ENCODE data around the gene PLCB4. TPM values are rescaled to one million over a fixed set of nuclear protein-coding genes. Genes with fewer than 3 reads are reported as not detected.

PLCB4 gene
- total and polyA plus RNA-seq, 12 donors: 0.26 to 8.5 (median 2.8) TPM

DNA sequence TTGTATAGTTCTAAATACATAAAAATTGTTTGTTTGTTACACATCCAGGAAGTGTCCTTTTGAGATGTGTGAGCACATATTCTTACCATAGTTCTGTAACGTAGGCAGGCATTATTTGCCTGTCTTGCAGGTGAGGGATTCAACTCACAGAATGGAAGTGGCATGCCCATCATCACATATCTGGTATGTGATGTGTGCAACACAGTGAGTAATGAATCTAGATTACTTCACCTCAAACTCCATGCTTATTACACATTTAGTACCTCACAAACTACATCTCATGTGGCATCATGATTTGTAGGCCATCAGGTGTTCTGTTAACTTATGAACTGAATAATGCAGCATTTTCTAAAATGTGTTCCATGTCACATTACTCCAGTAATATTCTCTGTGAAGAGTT is 181.6 kb downstream of the PLCB4 start:
- intact Hi-C loops (cut with DNase I): no loop called here
- TF ChIP-seq POLR2A (IDR thresholded peaks at IDR 0.05): no peak
- TF ChIP-seq, protein P1, sequence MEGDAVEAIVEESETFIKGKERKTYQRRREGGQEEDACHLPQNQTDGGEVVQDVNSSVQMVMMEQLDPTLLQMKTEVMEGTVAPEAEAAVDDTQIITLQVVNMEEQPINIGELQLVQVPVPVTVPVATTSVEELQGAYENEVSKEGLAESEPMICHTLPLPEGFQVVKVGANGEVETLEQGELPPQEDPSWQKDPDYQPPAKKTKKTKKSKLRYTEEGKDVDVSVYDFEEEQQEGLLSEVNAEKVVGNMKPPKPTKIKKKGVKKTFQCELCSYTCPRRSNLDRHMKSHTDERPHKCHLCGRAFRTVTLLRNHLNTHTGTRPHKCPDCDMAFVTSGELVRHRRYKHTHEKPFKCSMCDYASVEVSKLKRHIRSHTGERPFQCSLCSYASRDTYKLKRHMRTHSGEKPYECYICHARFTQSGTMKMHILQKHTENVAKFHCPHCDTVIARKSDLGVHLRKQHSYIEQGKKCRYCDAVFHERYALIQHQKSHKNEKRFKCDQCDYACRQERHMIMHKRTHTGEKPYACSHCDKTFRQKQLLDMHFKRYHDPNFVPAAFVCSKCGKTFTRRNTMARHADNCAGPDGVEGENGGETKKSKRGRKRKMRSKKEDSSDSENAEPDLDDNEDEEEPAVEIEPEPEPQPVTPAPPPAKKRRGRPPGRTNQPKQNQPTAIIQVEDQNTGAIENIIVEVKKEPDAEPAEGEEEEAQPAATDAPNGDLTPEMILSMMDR (IDR thresholded peaks at IDR 0.05): no peak
- no peak overlapping the region for H3K27ac ChIP-seq
- no peaks in the 10 kb centered on the region for H3K27me3 ChIP-seq
- no peaks in the 10 kb centered on the region for H3K4me1 ChIP-seq (replicated peaks in 1 of 2)
- no peaks in the 10 kb centered on the region for H3K9me3 ChIP-seq (replicated peaks in 1 of 3)
- H3K4me3 ChIP-seq: no peak overlapping the region
- DNase-seq: no peak
- WGBS, 4 donors: 85 to 93% (median 91%) methylated on average over 1 of the region's 1 CpG
- no peaks in the 10 kb centered on the region for H3K36me3 ChIP-seq (replicated peaks in 1 of 2)

DNA sequence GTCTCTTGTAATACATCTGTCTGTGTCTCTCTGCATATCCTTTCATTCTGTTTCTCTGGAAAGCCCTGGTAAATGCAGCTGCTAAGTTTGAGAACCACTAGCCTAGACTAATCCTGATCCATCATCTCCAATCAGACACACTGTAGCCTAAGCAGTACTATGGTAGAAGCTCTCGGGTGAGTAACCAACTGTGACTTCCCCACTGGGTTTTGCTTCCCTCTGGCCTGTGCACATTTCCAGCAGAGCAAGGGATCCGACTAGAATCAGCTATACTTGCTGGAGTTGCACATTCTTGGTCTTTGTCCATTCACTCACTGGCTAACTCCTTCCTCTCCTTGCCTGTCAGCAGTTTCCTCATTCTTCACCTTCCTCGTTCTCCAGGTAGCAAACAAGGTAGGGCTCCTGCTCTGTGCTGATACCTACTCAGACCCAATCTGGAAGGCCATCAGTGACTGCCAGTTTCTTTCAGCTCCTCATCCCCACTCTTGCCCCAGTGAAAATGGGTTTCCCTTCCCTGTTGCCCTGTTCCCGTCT is 184.2 kb downstream of the PLCB4 start:
- no peak overlapping the region for H3K27ac ChIP-seq
- DNase-seq: no peak
- TF ChIP-seq, protein P1 (IDR thresholded peaks at IDR 0.05): no peak
- no peak for TF ChIP-seq POLR2A (IDR thresholded peaks at IDR 0.05)
- H3K4me3 ChIP-seq: no peak overlapping the region
- intact Hi-C loops (cut with DNase I): no loop called here
- H3K27me3 ChIP-seq: no peaks in the 10 kb centered on the region
- 61 to 86% (median 65%) methylated on average over 4 of the region's 4 CpGs for WGBS, 4 donors
- no peaks in the 10 kb centered on the region for H3K9me3 ChIP-seq (replicated peaks in 1 of 3)
- H3K36me3 ChIP-seq (replicated peaks in 1 of 2): no peaks in the 10 kb centered on the region
- H3K4me1 ChIP-seq (replicated peaks in 1 of 2): no peaks in the 10 kb centered on the region

DNA sequence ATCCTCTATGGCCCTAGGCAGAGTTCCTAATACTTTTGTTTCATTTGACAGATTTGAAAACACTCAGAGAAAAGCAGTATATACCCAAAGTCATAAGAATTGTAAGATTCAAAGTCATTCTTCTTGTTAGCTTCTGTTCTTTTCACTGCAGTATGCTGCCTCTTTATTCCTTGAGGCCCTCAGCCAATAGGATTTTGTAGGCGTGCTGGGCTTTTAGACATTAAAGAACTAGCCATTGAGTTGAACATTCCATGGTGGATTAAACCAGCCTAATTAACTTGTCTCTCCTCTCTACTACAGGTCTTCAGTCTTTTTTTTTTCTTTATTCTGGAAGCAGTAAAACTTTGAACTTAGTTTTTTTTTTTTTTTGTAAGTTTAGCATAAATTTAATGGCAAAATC is 186.3 kb downstream of the PLCB4 start:
- no peaks in the 10 kb centered on the region for H3K27me3 ChIP-seq
- H3K27ac ChIP-seq: no peak overlapping the region
- 91 to 98% (median 95%) methylated on average over 1 of the region's 1 CpG for WGBS, 4 donors
- no peaks in the 10 kb centered on the region for H3K9me3 ChIP-seq (replicated peaks in 1 of 3)
- TF ChIP-seq POLR2A (IDR thresholded peaks at IDR 0.05): no peak
- TF ChIP-seq, protein P1 (IDR thresholded peaks at IDR 0.05): no peak
- intact Hi-C loops (cut with DNase I): no loop called here
- H3K36me3 ChIP-seq (replicated peaks in 1 of 2): no peaks in the 10 kb centered on the region
- DNase-seq: no peak
- no peaks in the 10 kb centered on the region for H3K4me1 ChIP-seq (replicated peaks in 1 of 2)
- no peak overlapping the region for H3K4me3 ChIP-seq

DNA sequence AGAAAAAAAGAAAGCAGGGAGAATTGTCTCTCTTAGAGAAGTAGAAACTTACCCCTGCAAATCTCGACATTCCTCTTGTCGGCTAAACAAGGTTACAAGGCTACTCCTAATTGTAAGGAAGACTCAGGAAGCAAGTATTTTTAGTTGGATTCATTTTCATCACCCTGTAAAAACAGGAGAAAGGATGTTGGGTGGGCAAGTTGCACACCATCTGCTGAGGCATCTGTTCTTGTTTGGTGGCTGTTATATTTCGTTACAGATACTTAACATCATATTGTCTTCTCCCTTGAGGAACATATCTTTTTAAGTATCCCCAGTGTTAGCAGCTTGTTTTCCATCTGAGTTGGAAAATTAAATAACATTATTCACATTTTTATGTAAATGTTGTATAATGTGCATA is 187.5 kb downstream of the PLCB4 start:
- Histone ChIP-seq H3K9me3 (replicated peaks in 1 of 3) (no peaks in the 10 kb centered on the region), H3K4me3 (no peak overlapping the region), H3K27ac (no peak overlapping the region), H3K36me3 (replicated peaks in 1 of 2) (no peaks in the 10 kb centered on the region), H3K4me1 (replicated peaks in 1 of 2) (no peaks in the 10 kb centered on the region), H3K27me3 (no peaks in the 10 kb centered on the region)
- WGBS, 4 donors: 63 to 83% (median 80%) methylated on average over 3 of the region's 3 CpGs
- intact Hi-C loops (cut with DNase I): no loop called here
- DNase-seq: no peak
- TF ChIP-seq, protein P1 (IDR thresholded peaks at IDR 0.05): no peak
- no peak for TF ChIP-seq POLR2A (IDR thresholded peaks at IDR 0.05)

All from adrenal gland (tissue), 12 donors.